GF-D8 (cell line): ENCODE results near the gene DOCK3.
"Not testable (repeated sequence)": the region's sequence is repeated elsewhere in the genome, so short reads cannot be mapped to it uniquely, and the experiment has no call there.

Source experiments
- DNase-seq: peaks from one replicate; lab custom pipeline; 2025; lab: John Stamatoyannopoulos, UW

DOCK3 gene

DNA sequence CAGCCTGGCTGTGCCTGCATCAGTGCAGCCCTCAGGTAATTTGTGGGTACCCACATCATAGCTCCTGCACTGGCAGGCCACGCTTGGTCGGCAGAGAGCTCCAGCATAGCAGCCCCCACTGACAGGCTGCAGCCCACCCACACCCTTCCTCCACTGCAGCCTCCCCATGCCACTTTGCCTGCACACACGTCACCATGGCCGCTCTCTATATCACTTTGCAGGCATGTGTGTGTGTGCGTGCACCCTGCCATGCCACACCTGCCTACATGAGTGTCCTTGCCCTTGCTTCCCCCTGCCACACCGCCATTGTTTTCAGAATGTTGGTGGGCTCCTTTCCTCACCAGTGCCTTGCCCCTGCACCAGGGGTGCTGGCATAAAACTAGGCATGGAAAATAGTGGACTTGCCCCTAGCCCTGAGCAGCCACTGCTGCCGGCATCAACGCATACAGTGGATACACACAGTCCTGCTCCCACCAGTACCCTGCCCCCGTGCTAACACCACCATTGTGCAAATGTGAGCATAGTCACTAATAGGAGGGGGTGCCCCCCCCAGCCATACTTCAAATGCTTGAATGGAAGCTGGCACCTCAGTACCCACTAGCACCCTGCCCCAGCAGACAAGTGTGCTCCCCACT lies 431.6 kb downstream of the DOCK3 start:
- no peak for DNase-seq

- no peak for DNase-seq
These were observed 435.9 kb downstream of the DOCK3 start for GRCh38 chr3:51110586-51110985.

DNA sequence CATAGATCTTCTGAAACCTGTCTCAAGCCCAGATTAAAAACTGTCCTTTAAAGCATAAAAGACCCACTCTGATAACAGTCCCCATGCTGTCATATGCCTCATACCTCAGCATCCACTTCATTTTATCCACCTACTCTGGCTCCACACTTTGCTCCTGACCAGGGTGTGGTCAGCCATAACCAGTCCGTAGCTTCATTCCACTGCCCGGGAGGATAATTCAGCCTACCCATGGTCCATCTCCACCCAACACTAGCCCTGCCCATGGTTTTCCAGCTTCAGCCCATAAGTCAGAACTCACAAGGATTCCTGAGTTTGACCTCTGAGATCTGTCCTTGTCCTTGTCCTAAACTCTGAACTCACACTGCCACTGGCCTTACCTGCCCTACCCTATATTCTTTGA lies 448.2 kb downstream of the DOCK3 start:
- DNase-seq: no peak

DNA sequence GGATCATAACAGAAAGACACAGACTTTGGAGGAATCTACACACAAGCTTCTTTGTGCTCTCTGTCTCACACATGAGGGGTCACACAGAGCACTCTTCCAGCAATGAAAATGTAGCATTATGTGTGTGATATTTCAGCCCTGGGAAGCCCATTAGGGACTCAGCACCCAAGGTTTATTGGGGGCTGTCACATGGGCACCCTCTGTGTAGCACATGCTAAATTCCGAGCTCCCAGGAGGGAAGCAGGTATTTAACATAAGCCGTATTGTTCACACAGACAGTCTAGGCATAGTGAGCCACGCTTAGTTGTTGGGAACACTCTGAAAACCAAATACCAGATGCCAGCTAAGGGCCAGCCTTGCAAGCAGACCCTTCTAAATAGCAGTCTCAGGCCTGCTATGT lies 448.8 kb downstream of the DOCK3 start:
- DNase-seq: no peak

DNA sequence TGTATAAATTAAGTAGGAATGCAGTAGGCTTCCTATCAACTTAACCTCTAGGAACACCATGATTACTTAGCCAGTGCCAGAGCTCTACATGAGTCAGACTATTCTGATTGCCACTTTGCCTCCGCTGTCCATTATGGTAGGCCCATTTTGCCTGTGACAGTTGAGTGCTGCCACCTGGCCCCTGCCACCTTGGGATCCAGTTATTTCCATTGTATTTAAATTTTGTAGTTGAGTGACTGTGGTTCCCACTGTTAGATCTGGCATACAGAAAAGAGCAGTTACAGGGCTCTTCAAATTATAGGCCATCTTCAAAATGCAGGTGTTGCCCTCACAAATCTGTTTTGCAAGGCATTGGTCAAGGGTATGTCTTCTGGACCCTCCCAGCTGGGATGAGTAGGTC lies 456.9 kb downstream of the DOCK3 start:
- DNase-seq: not testable (repeated sequence)

GRCh38 chr3:51137715-51138114 lies 463.0 kb downstream of the DOCK3 start:
- DNase-seq: no peak

- no peak for DNase-seq
These were observed 464.9 kb downstream of the DOCK3 start for GRCh38 chr3:51139616-51140015.

GRCh38 chr3:51141573-51141972 lies 466.8 kb downstream of the DOCK3 start:
- DNase-seq: no peak

DNA sequence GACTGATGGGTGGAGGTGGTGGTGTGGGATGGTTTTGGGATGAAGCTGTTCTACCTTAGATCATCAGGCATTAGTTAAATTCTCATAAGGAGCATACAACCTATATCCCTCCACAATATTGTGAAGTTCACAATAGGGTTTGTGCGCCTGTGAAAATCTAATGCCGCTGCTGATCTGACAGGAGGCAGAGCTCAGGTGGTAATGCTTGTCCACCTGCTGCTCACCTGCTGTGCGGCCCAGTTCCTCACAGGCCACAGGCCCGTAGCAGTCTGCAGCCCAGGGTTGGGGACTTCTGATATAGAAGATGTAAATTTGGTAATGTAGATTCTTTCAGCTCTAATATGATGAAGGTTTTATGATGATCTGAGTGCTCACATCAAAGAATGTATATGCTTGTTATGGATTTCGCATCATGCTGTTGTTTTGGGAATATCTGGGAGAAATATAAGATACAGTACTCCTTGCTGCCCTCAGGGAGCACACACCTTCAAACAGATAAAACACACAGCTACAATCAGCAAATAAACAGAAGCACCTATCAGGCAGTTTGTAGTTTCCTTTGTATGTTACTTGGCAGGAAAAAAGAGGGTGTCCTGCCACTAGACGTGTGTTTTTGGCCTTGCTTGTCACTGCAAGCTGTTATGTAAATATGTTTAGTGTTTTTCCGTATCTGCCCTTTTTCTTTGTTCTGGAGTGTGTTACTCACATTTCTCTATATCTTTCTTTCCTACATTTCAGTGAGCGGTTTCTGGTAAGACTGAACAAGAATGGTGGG lies 471.3 kb downstream of the DOCK3 start:
- DNase-seq: no peak

DNA sequence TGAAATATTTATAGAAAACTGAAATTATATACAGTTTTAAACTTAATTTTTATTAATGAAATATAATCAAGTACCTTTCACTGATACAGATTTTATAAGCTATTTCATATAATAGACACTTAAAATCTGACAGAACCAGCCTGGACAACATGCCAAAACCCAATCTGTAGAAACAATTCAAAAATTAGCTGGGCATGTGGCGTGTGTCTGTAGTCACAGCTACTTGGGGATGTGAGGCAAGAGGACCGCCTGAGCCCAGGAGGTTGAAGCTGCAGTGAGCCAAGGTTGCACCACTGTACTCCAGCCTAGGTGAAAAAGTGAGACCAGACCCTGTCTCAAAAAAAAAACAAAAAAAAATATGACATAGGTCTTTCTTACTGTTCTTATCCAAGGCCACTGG lies 472.1 kb downstream of the DOCK3 start:
- DNase-seq: no peak

- DNase-seq: no peak
These were observed 481.4 kb downstream of the DOCK3 start for GRCh38 chr3:51156147-51156546.

DNA sequence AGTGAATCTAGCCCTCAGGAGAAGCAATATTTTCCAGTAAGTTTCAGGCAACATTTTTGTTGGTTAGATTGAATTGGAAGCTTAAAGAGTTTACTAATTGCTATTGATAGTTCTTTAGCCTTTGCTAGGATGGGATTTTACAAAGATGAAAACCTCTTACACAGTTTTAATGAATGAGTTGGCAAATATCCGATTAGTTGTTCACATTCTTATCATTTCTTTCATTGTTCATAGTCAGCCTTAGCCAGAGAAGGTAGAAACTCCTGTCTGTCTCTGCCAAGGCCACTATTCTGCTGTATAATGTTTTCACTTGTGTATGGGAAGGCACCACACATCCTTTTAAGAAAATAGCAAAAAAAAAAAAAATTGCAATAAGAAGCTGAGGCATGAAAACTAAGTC lies 488.3 kb downstream of the DOCK3 start:
- no peak for DNase-seq

DNA sequence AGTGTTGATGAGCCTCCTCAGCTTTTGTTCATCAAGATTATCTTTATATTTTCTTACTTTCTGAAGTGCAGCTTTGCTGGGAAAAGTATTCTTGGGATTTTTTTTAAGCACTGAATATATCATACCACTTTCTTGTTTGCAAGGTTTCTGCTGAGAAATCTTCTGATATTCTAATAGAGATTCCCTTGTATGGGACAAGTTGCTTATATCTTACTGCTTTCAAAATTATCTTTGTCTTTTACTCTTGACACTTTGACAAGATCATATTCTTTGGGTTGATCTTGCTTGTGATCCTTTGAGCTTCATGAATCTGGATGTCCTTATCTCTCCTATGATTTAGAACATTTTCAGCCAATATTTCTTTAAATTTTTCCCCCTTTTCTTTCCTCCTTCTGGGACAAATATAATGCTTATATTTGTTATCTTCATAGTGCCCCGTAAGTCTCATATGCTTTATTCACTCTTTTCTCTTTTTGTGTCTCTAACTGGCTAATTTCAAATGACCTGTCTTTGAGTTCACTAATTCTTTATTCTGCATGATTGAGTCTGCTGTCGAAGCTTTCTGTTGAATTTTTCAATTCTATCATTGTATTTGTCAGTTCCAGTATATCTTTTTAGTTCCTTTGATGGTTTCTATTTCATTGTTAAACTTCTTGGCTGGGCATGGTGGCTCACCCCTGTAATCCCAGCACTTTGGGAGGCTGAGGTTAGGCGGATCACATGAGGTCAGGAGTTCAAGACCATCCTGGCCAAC lies 499.0 kb downstream of the DOCK3 start:
- DNase-seq: no peak

- no peak for DNase-seq
These were observed 502.2 kb downstream of the DOCK3 start for GRCh38 chr3:51176923-51177322.

GRCh38 chr3:51186446-51186845 lies 511.7 kb downstream of the DOCK3 start:
- not testable (repeated sequence) for DNase-seq

- DNase-seq: no peak
These were observed 515.5 kb downstream of the DOCK3 start for GRCh38 chr3:51190199-51190598.

- DNase-seq: no peak
These were observed 516.1 kb downstream of the DOCK3 start for GRCh38 chr3:51190827-51191226.

DNA sequence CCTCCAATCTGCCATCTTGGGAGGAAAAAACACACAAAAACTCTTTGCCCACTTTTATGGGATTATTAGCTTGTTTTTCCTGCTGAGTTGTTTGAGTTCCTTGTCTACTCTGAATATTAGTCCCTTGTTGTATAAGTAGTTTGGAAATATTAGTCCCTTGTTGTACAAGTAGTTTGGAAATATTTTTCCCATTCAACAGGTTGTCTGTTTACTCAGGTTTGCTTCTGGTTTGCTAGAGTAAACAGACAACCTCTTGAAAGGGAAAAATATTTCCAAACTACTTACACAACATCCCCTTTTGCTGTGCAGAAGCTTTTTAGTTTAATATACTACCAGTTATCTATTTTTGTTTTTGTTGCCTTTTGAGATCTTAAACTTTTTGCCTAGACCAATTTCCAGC lies 517.0 kb downstream of the DOCK3 start:
- DNase-seq: no peak

- DNase-seq: no peak
These were observed 523.8 kb downstream of the DOCK3 start for GRCh38 chr3:51198477-51198876.

DNA sequence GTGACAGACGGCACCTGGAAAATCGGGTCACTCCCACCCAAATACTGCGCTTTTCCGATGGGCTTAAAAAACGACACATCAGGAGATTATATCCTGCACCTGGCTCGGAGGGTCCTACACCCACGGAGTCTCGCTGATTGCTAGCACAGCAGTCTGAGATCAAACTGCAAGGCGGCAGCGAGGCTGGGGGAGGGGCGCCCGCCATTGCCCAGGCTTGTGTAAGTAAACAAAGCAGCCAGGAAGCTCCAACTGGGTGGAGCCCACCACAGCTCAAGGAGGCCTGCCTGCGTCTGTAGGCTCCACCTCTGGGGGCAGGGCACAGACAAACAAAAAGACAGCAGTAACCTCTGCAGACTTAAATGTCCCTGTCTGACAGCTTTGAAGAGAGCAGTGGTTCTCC lies 524.6 kb downstream of the DOCK3 start:
- not testable (repeated sequence) for DNase-seq

- no peak for DNase-seq
These were observed 541.6 kb downstream of the DOCK3 start for GRCh38 chr3:51216291-51216690.

DNA sequence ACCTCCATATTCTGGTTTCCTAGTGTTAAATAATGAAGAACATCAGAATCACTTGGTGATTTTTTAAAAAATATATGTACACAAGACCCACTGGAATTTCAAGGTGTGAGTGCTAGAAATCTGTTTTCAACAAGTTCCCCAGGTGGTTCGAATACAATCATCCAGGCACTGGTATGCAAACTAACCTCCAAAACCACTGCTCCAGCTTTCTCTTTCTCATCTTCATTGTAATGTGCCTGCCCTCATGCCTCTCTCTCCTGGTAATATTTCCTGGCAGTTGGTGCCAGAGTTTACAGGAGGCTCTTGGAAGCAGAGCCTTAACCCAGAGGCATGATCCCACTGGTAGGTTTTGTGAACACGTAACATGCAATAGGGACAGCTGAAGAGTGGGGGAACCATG lies 547.2 kb downstream of the DOCK3 start:
- DNase-seq: no peak

DNA sequence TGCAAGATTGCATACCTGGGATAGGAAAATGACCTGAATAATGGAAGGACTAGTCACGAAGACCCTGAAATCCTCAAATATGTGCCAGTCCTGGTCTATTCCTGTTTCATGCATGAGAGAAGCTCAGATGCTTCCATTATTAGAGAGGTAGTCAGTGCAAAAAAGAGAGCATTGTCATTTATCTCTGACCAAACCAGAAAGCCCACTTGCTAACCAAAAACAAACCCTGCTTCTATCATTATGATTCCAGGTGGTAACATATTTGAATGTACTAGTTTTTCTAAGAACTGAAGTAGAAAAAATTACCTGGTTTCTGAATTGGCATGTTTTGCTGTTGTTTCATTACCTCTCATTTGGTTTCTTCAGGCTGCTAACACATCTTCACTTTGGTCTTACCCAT lies 549.6 kb downstream of the DOCK3 start:
- DNase-seq: no peak
